Measurements from ENCODE around the gene DLGAP1. TPM values are rescaled to one million over a fixed set of nuclear protein-coding genes. Genes with fewer than 3 reads are reported as not detected.

DLGAP1 gene
- total and polyA plus RNA-seq, 2 experiments from 2014 or later, result 17.0 to 48.5 TPM

GRCh38 chr18:3706279-3707097 lies 748.6 kb downstream of the DLGAP1 start:
- Mint-ChIP-seq H3K4me1 (peaks cover 8% of the 10 kb centered on the region; the same call in 2 of the 3 replicates), H3K27ac (no peak overlapping the region), H3K9me3 (no peaks in the 10 kb centered on the region), H3K4me3 (no peak overlapping the region), H3K27me3 (ENCODE audit: insufficient read depth, low read depth, poor library complexity) (peaks cover under 1% of the 10 kb centered on the region), H3K36me3 (ENCODE audit: low read depth) (no peaks in the 10 kb centered on the region; the same call in 2 of the 3 replicates)
- no peak overlapping the region for H2AFZ ChIP-seq
- no peaks in the 10 kb centered on the region for H3K79me2 ChIP-seq (replicated peaks; ENCODE audit: insufficient read depth)
- no peak overlapping the region for H3K4me3 ChIP-seq
- no peaks in the 10 kb centered on the region for H3F3A ChIP-seq (replicated peaks; ENCODE audit: low read depth)
- DNase-seq (ENCODE audit: low spot score) (no peak), ATAC-seq (no peak)
- H3K4me1 ChIP-seq (ENCODE audit: insufficient read depth), result 0 out of 2 replicates have a peak, but pooled peaks cover 4% of the 10 kb centered on the region
- no peak overlapping the region for H3K27ac ChIP-seq (ENCODE audit: low read depth)
- TF ChIP-seq JUNB (IDR thresholded peaks at IDR 0.05; ENCODE audit: unreplicated experiment) (no peak), POLR2AphosphoS5 (IDR thresholded peaks at IDR 0.05; ENCODE audit: low read depth) (no peak)
- H4K20me1 ChIP-seq (replicated peaks; ENCODE audit: insufficient read depth), result no peaks in the 10 kb centered on the region
- H3K27me3 ChIP-seq (ENCODE audit: insufficient read depth), result no peaks in the 10 kb centered on the region
- H3K4me2 ChIP-seq, result no peak overlapping the region
- no peaks in the 10 kb centered on the region for H3K36me3 ChIP-seq (ENCODE audit: insufficient read depth)
- no peaks in the 10 kb centered on the region; the same call in 1 of the 2 replicates for H3K9me2 ChIP-seq (ENCODE audit: insufficient read depth)

GRCh38 chr18:3704556-3705344 lies 750.4 kb downstream of the DLGAP1 start:
- ATAC-seq (no peak), DNase-seq (ENCODE audit: low spot score) (no peak)
- no peaks in the 10 kb centered on the region for H3K9me3 Mint-ChIP-seq
- H3K4me3 ChIP-seq, result no peak overlapping the region
- H3K4me1 Mint-ChIP-seq, result peaks cover 8% of the 10 kb centered on the region; the same call in 2 of the 3 replicates
- no peak overlapping the region for H3K4me3 Mint-ChIP-seq
- no peaks in the 10 kb centered on the region for H3K36me3 ChIP-seq (ENCODE audit: insufficient read depth)
- H3K4me2 ChIP-seq, result no peak overlapping the region
- H3K27ac ChIP-seq (ENCODE audit: low read depth), result no peak overlapping the region
- H3K79me2 ChIP-seq (replicated peaks; ENCODE audit: insufficient read depth), result no peaks in the 10 kb centered on the region
- no peak overlapping the region for H3K27ac Mint-ChIP-seq
- no peaks in the 10 kb centered on the region for H4K20me1 ChIP-seq (replicated peaks; ENCODE audit: insufficient read depth)
- H2AFZ ChIP-seq, result no peak overlapping the region
- H3K27me3 ChIP-seq (ENCODE audit: insufficient read depth), result no peaks in the 10 kb centered on the region
- no peaks in the 10 kb centered on the region; the same call in 1 of the 2 replicates for H3K9me2 ChIP-seq (ENCODE audit: insufficient read depth)
- no peaks in the 10 kb centered on the region for H3K27me3 Mint-ChIP-seq (ENCODE audit: insufficient read depth, low read depth, poor library complexity)
- no peaks in the 10 kb centered on the region; the same call in 2 of the 3 replicates for H3K36me3 Mint-ChIP-seq (ENCODE audit: low read depth)
- H3K4me1 ChIP-seq (ENCODE audit: insufficient read depth), result 0 out of 2 replicates have a peak, but pooled peaks cover 4% of the 10 kb centered on the region
- H3F3A ChIP-seq (replicated peaks; ENCODE audit: low read depth), result no peaks in the 10 kb centered on the region
- TF ChIP-seq EZH2phosphoT487 (IDR thresholded peaks at IDR 0.05; ENCODE audit: unreplicated experiment) (no peak), ZNF331 (CRISPR knock-in tag; IDR thresholded peaks at IDR 0.05; ENCODE audit: low read depth) (no peak), NANOG (IDR thresholded peaks at IDR 0.05; ENCODE audit: borderline replicate concordance) (no peak), REST (IDR thresholded peaks at IDR 0.05; ENCODE audit: unreplicated experiment) (no peak), JUNB (IDR thresholded peaks at IDR 0.05; ENCODE audit: unreplicated experiment) (no peak), POLR2AphosphoS5 (IDR thresholded peaks at IDR 0.05; ENCODE audit: low read depth) (no peak), STAT1 (IDR thresholded peaks at IDR 0.05; ENCODE audit: unreplicated experiment) (no peak), CREB1 (CRISPR knock-in tag; IDR thresholded peaks at IDR 0.05; ENCODE audit: low read depth) (no peak)
- TF ChIP-seq, protein P1, sequence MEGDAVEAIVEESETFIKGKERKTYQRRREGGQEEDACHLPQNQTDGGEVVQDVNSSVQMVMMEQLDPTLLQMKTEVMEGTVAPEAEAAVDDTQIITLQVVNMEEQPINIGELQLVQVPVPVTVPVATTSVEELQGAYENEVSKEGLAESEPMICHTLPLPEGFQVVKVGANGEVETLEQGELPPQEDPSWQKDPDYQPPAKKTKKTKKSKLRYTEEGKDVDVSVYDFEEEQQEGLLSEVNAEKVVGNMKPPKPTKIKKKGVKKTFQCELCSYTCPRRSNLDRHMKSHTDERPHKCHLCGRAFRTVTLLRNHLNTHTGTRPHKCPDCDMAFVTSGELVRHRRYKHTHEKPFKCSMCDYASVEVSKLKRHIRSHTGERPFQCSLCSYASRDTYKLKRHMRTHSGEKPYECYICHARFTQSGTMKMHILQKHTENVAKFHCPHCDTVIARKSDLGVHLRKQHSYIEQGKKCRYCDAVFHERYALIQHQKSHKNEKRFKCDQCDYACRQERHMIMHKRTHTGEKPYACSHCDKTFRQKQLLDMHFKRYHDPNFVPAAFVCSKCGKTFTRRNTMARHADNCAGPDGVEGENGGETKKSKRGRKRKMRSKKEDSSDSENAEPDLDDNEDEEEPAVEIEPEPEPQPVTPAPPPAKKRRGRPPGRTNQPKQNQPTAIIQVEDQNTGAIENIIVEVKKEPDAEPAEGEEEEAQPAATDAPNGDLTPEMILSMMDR (conservative IDR thresholded peaks at IDR 0.05; ENCODE audit: low read depth in 2 of 2), result no peak

All from GM23338 (cell line).